ENCODE measurements around the gene REPS2.

REPS2 gene

DNA sequence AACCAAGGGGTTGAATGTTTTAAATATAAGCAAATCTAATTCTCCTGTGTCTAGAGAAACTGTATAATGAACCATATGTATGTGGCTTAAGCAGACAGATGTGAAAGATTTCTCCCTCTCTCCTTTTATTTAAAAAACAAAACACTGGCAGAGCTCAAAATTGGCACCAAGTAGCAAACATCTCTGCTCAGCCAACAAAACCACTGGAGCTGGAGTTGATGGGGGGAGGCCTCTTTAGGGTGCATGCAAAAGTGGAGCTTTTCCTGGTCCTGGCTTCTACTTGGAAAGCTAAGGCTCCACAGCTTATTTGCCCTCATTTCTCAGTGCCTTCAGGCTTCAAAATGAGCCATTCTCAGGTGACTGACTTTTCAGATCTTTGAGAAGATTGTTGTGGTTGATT lies 95.6 kb downstream of the REPS2 start:
- peaks cover 3 to 6% of the 10 kb centered on the region in 2 donors for H3K27me3 ChIP-seq (ENCODE audit: control insufficient read depth in 2 of 2, insufficient read depth in 2 of 2, low read length in 2 of 2)
- no peaks in the 10 kb centered on the region for H3K9me3 ChIP-seq (ENCODE audit: control insufficient read depth in 2 of 2, low read length in 2 of 2)
- H3K4me3 ChIP-seq (ENCODE audit: low read length in 2 of 2) = no peak overlapping the region
- no peaks in the 10 kb centered on the region for H3K36me3 ChIP-seq (ENCODE audit: control insufficient read depth in 2 of 2, insufficient read depth in 2 of 2, low read length in 2 of 2)
- H3K4me1 ChIP-seq (ENCODE audit: control insufficient read depth in 2 of 2, insufficient read depth in 2 of 2, low read length in 2 of 2) = no peaks in the 10 kb centered on the region
- H3K27ac ChIP-seq (ENCODE audit: low read depth in 2 of 2, low read length in 2 of 2) = no peak overlapping the region
- H3K9ac ChIP-seq (ENCODE audit: low read depth in 1 of 2, low read length in 2 of 2) = no peak overlapping the region

DNA sequence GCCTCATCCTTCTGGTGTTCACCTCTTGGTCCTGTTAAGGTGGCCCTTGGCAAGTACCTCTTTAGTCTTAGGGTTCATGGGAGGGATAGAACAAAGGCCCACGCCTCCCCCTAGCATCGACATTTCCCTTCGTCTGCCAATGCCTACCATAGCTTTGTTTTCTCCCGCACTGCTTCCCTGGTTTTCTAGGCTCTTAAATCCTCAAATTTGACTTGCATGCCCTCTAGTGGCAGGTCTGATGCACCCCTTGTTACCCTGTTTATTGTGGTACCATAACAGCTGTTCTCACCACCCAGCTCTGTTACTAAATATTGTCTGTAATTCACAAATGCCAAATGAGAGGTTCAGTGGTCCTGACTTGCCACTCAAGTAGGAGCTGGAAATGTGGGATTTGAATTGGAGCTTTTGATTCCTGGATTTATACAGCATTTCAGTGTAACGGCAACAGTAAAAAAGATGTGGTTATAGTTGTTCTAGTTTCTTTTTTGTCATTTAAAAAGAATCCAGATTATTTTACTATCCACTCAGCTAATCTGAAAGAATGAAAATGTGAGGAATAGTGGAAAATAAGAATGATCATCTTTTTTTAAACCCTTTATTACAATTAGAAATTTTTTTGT lies 100.1 kb downstream of the REPS2 start:
- no peaks in the 10 kb centered on the region for H3K9me3 ChIP-seq (ENCODE audit: control insufficient read depth in 2 of 2, low read length in 2 of 2)
- H3K4me3 ChIP-seq (ENCODE audit: low read length in 2 of 2) = no peak overlapping the region
- H3K9ac ChIP-seq (ENCODE audit: low read depth in 1 of 2, low read length in 2 of 2) = no peak overlapping the region
- H3K36me3 ChIP-seq (ENCODE audit: control insufficient read depth in 2 of 2, insufficient read depth in 2 of 2, low read length in 2 of 2) = peaks cover 0 to 3% of the 10 kb centered on the region in 2 donors
- no peaks in the 10 kb centered on the region for H3K4me1 ChIP-seq (ENCODE audit: control insufficient read depth in 2 of 2, insufficient read depth in 2 of 2, low read length in 2 of 2)
- no peaks in the 10 kb centered on the region for H3K27me3 ChIP-seq (ENCODE audit: control insufficient read depth in 2 of 2, insufficient read depth in 2 of 2, low read length in 2 of 2)
- no peak overlapping the region for H3K27ac ChIP-seq (ENCODE audit: low read depth in 2 of 2, low read length in 2 of 2)

DNA sequence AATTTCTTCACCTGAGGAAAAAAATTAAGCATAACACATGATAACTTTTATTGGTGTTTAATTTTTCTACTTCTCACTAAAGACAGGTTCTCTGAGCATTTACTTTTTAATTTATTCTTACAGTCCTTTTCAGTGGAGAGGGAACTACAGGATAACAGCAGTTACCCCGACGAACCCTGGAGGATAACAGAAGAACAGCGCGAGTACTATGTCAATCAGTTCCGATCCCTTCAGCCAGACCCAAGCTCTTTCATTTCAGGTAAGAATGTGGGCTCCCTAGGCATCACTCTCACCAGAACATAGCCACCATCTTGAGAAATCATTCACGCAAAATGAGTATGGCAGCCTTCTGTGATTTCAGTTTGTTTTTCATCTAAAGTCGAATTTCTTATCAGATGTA lies 100.8 kb downstream of the REPS2 start:
- no peak overlapping the region for H3K4me3 ChIP-seq (ENCODE audit: low read length in 2 of 2)
- H3K9me3 ChIP-seq (ENCODE audit: control insufficient read depth in 2 of 2, low read length in 2 of 2) = no peaks in the 10 kb centered on the region
- H3K36me3 ChIP-seq (ENCODE audit: control insufficient read depth in 2 of 2, insufficient read depth in 2 of 2, low read length in 2 of 2) = peaks cover 0 to 3% of the 10 kb centered on the region in 2 donors
- H3K9ac ChIP-seq (ENCODE audit: low read depth in 1 of 2, low read length in 2 of 2) = no peak overlapping the region
- no peaks in the 10 kb centered on the region for H3K27me3 ChIP-seq (ENCODE audit: control insufficient read depth in 2 of 2, insufficient read depth in 2 of 2, low read length in 2 of 2)
- H3K4me1 ChIP-seq (ENCODE audit: control insufficient read depth in 2 of 2, insufficient read depth in 2 of 2, low read length in 2 of 2) = no peaks in the 10 kb centered on the region
- H3K27ac ChIP-seq (ENCODE audit: low read depth in 2 of 2, low read length in 2 of 2) = no peak overlapping the region

DNA sequence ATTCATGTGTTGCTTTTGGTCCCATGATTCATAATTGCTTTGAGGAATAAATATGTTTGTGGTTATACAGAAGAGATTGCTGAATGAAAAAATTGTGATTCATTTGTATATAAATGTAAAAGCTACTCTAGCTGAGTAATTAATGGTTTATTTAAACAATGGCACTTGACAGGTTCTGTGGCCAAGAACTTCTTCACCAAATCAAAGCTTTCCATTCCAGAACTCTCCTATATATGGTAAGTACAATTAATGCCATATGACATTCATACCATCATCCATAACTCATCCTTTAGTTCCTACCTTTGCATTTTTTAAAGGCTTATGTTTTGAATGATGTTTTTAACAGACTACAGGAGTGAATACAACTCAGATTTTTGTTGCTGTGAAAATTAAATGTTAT lies 105.8 kb downstream of the REPS2 start:
- Histone ChIP-seq H3K27ac (ENCODE audit: low read depth in 2 of 2, low read length in 2 of 2) (no peak overlapping the region), H3K36me3 (ENCODE audit: control insufficient read depth in 2 of 2, insufficient read depth in 2 of 2, low read length in 2 of 2) (peaks cover 0 to 5% of the 10 kb centered on the region in 2 donors), H3K27me3 (ENCODE audit: control insufficient read depth in 2 of 2, insufficient read depth in 2 of 2, low read length in 2 of 2) (peaks cover 0 to 2% of the 10 kb centered on the region in 2 donors), H3K9me3 (ENCODE audit: control insufficient read depth in 2 of 2, low read length in 2 of 2) (no peaks in the 10 kb centered on the region), H3K4me3 (ENCODE audit: low read length in 2 of 2) (no peak overlapping the region), H3K9ac (ENCODE audit: low read depth in 1 of 2, low read length in 2 of 2) (no peak overlapping the region), H3K4me1 (ENCODE audit: control insufficient read depth in 2 of 2, insufficient read depth in 2 of 2, low read length in 2 of 2) (no peaks in the 10 kb centered on the region)

DNA sequence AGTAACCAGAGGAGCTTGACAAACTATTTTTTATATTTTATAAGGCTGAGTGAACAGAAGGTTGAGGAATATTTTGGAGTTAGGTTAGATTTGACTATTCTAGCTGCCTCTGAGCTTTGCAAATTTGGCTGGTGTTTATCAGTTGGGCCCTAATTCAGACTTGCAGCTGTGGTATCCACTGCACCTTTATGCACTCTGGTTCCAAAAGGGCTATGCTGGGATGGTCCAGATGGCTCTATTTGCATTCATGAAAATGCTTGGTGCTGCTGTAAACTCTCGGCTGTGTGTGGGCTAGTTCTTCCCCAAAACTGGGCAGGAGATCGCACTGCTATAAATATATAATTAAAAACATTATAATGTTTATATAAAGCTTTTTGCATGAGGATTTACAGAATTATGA lies 106.3 kb downstream of the REPS2 start:
- H3K9me3 ChIP-seq (ENCODE audit: control insufficient read depth in 2 of 2, low read length in 2 of 2) = no peaks in the 10 kb centered on the region
- peaks cover 0 to 2% of the 10 kb centered on the region in 2 donors for H3K36me3 ChIP-seq (ENCODE audit: control insufficient read depth in 2 of 2, insufficient read depth in 2 of 2, low read length in 2 of 2)
- H3K27me3 ChIP-seq (ENCODE audit: control insufficient read depth in 2 of 2, insufficient read depth in 2 of 2, low read length in 2 of 2) = peaks cover 0 to 2% of the 10 kb centered on the region in 2 donors
- H3K4me1 ChIP-seq (ENCODE audit: control insufficient read depth in 2 of 2, insufficient read depth in 2 of 2, low read length in 2 of 2) = no peaks in the 10 kb centered on the region
- no peak overlapping the region for H3K9ac ChIP-seq (ENCODE audit: low read depth in 1 of 2, low read length in 2 of 2)
- H3K4me3 ChIP-seq (ENCODE audit: low read length in 2 of 2) = no peak overlapping the region
- H3K27ac ChIP-seq (ENCODE audit: low read depth in 2 of 2, low read length in 2 of 2) = no peak overlapping the region

DNA sequence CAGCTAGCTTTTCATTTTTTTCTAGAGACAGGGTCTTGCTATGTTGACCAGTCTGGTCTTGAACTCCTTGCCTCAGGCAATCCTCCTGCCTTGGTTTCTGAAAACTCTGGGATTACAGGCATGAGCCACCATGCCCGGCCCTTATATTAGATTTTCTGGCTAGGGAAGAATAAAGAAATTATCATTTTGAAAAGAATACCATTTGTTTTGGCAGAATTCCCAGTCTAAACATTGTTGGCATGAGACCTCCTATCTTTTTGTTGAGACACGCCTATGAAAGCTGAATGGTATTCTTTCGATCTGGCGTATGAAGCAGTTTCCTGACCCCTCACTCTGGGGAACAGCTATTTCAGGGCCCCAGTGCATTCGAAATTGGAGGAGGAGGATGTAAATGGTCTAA lies 107.0 kb downstream of the REPS2 start:
- Histone ChIP-seq H3K4me1 (ENCODE audit: control insufficient read depth in 2 of 2, insufficient read depth in 2 of 2, low read length in 2 of 2) (no peaks in the 10 kb centered on the region), H3K36me3 (ENCODE audit: control insufficient read depth in 2 of 2, insufficient read depth in 2 of 2, low read length in 2 of 2) (peaks cover 0 to 2% of the 10 kb centered on the region in 2 donors), H3K9me3 (ENCODE audit: control insufficient read depth in 2 of 2, low read length in 2 of 2) (no peaks in the 10 kb centered on the region), H3K27me3 (ENCODE audit: control insufficient read depth in 2 of 2, insufficient read depth in 2 of 2, low read length in 2 of 2) (peaks cover 0 to 2% of the 10 kb centered on the region in 2 donors), H3K27ac (ENCODE audit: low read depth in 2 of 2, low read length in 2 of 2) (no peak overlapping the region), H3K9ac (ENCODE audit: low read depth in 1 of 2, low read length in 2 of 2) (no peak overlapping the region), H3K4me3 (ENCODE audit: low read length in 2 of 2) (no peak overlapping the region)

DNA sequence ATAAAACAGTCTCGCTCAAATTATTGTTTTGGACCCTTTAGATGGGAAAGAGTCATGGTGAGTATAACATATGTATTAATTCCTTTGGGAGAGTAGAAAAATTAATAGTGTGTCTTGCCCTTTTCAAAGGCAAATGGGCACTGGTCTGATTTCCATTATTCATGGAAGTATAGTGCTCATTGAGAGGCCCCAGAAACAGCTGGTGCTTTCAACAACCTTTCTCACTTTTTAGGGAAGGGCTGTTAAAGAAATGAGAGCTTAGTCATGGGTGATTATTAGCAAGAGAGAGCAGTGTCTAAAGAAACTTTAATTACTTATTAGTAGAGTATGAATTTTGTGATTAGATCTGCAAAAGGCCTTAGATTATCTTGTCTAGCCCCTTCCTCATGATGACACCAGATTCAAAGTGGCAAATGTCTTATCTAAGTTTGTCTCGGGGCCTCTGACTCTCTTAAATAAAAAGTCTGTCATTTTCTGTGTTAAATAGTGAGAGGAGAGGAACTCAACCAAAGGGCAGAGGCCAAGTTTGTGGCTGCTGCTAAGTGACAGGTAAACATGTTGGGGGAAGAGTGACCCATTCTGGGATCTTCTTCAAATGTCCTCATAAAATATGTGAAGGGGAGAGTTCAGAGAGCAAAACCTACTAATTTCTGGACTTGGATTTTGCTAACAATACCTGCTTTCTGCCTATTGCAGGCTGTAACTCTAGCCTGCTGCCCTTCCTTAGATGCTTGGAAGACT lies 110.6 kb downstream of the REPS2 start:
- H3K4me1 ChIP-seq (ENCODE audit: control insufficient read depth in 2 of 2, insufficient read depth in 2 of 2, low read length in 2 of 2) = no peaks in the 10 kb centered on the region
- H3K4me3 ChIP-seq (ENCODE audit: low read length in 2 of 2) = no peak overlapping the region
- H3K36me3 ChIP-seq (ENCODE audit: control insufficient read depth in 2 of 2, insufficient read depth in 2 of 2, low read length in 2 of 2) = peaks cover 0 to 2% of the 10 kb centered on the region in 2 donors
- H3K9ac ChIP-seq (ENCODE audit: low read depth in 1 of 2, low read length in 2 of 2) = no peak overlapping the region
- no peak overlapping the region for H3K27ac ChIP-seq (ENCODE audit: low read depth in 2 of 2, low read length in 2 of 2)
- peaks cover 0 to 2% of the 10 kb centered on the region in 2 donors for H3K27me3 ChIP-seq (ENCODE audit: control insufficient read depth in 2 of 2, insufficient read depth in 2 of 2, low read length in 2 of 2)
- no peaks in the 10 kb centered on the region for H3K9me3 ChIP-seq (ENCODE audit: control insufficient read depth in 2 of 2, low read length in 2 of 2)

DNA sequence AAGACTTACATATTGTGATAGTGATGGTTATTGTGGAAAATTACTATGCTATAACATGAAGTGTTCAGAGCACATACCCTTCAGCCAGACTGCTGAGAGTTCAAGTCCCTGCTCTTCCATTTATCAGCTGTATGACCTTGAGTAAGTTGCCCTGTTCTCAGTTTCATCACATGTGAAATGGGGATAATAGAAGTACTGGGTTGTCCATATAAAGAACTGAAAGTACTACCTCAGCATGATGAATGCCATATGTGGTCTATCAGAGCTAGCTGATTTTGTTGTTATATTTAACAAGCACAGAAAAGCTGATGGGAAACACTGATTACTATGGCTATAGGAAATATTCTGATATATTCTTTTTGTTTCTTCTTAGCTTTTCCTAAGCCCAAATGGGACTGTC lies 115.6 kb downstream of the REPS2 start:
- no peaks in the 10 kb centered on the region for H3K4me1 ChIP-seq (ENCODE audit: control insufficient read depth in 2 of 2, insufficient read depth in 2 of 2, low read length in 2 of 2)
- no peaks in the 10 kb centered on the region for H3K36me3 ChIP-seq (ENCODE audit: control insufficient read depth in 2 of 2, insufficient read depth in 2 of 2, low read length in 2 of 2)
- H3K4me3 ChIP-seq (ENCODE audit: low read length in 2 of 2) = no peak overlapping the region
- H3K27me3 ChIP-seq (ENCODE audit: control insufficient read depth in 2 of 2, insufficient read depth in 2 of 2, low read length in 2 of 2) = no peaks in the 10 kb centered on the region
- H3K9me3 ChIP-seq (ENCODE audit: control insufficient read depth in 2 of 2, low read length in 2 of 2) = no peaks in the 10 kb centered on the region
- no peak overlapping the region for H3K9ac ChIP-seq (ENCODE audit: low read depth in 1 of 2, low read length in 2 of 2)
- H3K27ac ChIP-seq (ENCODE audit: low read depth in 2 of 2, low read length in 2 of 2) = no peak overlapping the region

DNA sequence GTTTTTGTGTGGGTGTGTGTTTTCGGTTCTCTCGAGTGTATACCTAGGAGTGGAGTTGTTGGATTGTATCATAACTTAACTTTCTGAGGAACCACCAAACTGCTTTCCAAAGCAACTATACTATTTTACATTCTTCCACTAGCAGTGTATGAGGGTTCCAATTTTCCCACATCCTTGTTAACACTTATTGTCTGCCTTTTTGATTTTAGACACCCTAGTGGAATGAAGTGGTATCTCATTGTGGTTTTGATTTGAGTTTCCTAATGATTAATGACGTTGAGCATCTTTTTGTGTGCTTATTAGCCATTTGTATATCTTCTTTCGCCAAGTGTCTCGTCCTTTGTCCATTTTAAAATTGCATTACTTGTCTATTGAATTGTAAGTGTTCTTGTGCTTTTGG lies 118.6 kb downstream of the REPS2 start:
- no peaks in the 10 kb centered on the region for H3K36me3 ChIP-seq (ENCODE audit: control insufficient read depth in 2 of 2, insufficient read depth in 2 of 2, low read length in 2 of 2)
- peaks cover 0 to 2% of the 10 kb centered on the region in 2 donors for H3K27me3 ChIP-seq (ENCODE audit: control insufficient read depth in 2 of 2, insufficient read depth in 2 of 2, low read length in 2 of 2)
- no peaks in the 10 kb centered on the region for H3K9me3 ChIP-seq (ENCODE audit: control insufficient read depth in 2 of 2, low read length in 2 of 2)
- H3K4me3 ChIP-seq (ENCODE audit: low read length in 2 of 2) = no peak overlapping the region
- no peak overlapping the region for H3K27ac ChIP-seq (ENCODE audit: low read depth in 2 of 2, low read length in 2 of 2)
- no peak overlapping the region for H3K9ac ChIP-seq (ENCODE audit: low read depth in 1 of 2, low read length in 2 of 2)
- H3K4me1 ChIP-seq (ENCODE audit: control insufficient read depth in 2 of 2, insufficient read depth in 2 of 2, low read length in 2 of 2) = no peaks in the 10 kb centered on the region

DNA sequence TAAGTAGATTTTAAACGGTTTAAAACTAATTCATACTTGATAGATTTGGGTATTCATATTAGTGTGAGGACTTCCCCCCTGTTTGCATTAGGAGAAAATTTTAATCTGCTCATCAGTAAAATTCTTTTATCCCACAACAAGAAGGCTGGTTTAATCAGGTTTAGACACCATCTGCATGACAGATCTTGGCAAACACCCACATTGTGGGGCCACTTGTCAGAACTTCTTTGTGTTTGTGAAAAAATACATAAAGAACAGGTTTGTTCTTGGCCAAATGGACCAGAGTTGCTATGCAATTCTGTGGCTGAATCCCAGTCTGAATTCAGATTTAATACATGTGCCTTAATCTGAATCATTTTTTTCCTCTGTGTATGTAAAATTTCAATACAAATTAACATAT lies 121.1 kb downstream of the REPS2 start:
- Histone ChIP-seq H3K36me3 (ENCODE audit: control insufficient read depth in 2 of 2, insufficient read depth in 2 of 2, low read length in 2 of 2) (no peaks in the 10 kb centered on the region), H3K9ac (ENCODE audit: low read depth in 1 of 2, low read length in 2 of 2) (no peak overlapping the region), H3K4me3 (ENCODE audit: low read length in 2 of 2) (no peak overlapping the region), H3K4me1 (ENCODE audit: control insufficient read depth in 2 of 2, insufficient read depth in 2 of 2, low read length in 2 of 2) (no peaks in the 10 kb centered on the region), H3K27me3 (ENCODE audit: control insufficient read depth in 2 of 2, insufficient read depth in 2 of 2, low read length in 2 of 2) (peaks cover 0 to 8% of the 10 kb centered on the region in 2 donors), H3K27ac (ENCODE audit: low read depth in 2 of 2, low read length in 2 of 2) (no peak overlapping the region), H3K9me3 (ENCODE audit: control insufficient read depth in 2 of 2, low read length in 2 of 2) (no peaks in the 10 kb centered on the region)

Data from mucosa of rectum (tissue), 2 donors.